H1 (cell line): Measurements from ENCODE around the gene UBR3. TPM values are rescaled to one million over a fixed set of nuclear protein-coding genes. Genes with fewer than 3 reads are reported as not detected.

ENCODE experiments used
- CTCF ChIA-PET: fragments of 300-600 bp; sonication (Branson Sonifier 250); formaldehyde crosslinking; loops from one replicate; lab custom pipeline; 2021; ENCODE audit not compliant: partially characterized antibody; lab: Charles Lee
- POLR2A ChIA-PET: fragments of 300-600 bp; sonication (Branson Sonifier 250); formaldehyde crosslinking; loops from one replicate; lab custom pipeline; 2021; ENCODE audit warnings: inconsistent platforms; ENCODE audit not compliant: partially characterized antibody; lab: Charles Lee
- DNase-seq, 2 experiments: peaks; one replicate each; pipeline versions ENCODE4 v3.0.0 to v3.0.0-alpha.2; 2010 to 2022; ENCODE audit warnings: low spot score in 2 of 2, low read depth in 1 of 2, mixed read lengths in 1 of 2
- FAIRE-seq: peaks from 2 replicates; lab custom pipeline; 2011; peaks lifted over from hg19 to GRCh38; lab: Jason Lieb, UNC
- H2AFZ ChIP-seq: 2 replicates; pipeline ENCODE4 v1.8.1; 2012; ENCODE audit warnings: low read length, inconsistent platforms
- H2AK5ac ChIP-seq: 2 replicates; pipeline ENCODE4 v1.6.1; 2013; ENCODE audit warnings: low read depth, low read length
- H2BK120ac ChIP-seq: replicated peaks from 2 replicates; pipeline ENCODE3; 2013; ENCODE audit warnings: low read depth, low read length, inconsistent platforms
- H2BK12ac ChIP-seq: 2 replicates; pipeline ENCODE4 v1.6.1; 2013; ENCODE audit warnings: low read depth, low read length
- H2BK15ac ChIP-seq: 2 replicates; pipeline ENCODE4 v1.6.1; 2013; ENCODE audit warnings: low read length
- H2BK20ac ChIP-seq: 2 replicates; pipeline ENCODE4 v1.6.1; 2013; ENCODE audit warnings: low read length
- H2BK5ac ChIP-seq: 2 replicates; pipeline ENCODE4 v1.6.1; 2013; ENCODE audit warnings: low read depth, low read length
- H3K14ac ChIP-seq: 2 replicates; pipeline ENCODE4 v1.6.1; 2013; ENCODE audit warnings: inconsistent platforms; ENCODE audit not compliant: insufficient read length
- H3K18ac ChIP-seq: 2 replicates; pipeline ENCODE4 v1.6.1; 2013; ENCODE audit warnings: low read length; ENCODE audit errors: extremely low read depth
- H3K23ac ChIP-seq: 2 replicates; pipeline ENCODE4 v1.6.1; 2013; ENCODE audit warnings: inconsistent platforms; ENCODE audit not compliant: insufficient read length
- H3K23me2 ChIP-seq: 2 replicates; pipeline ENCODE4 v1.6.1; 2013; ENCODE audit warnings: low read depth, low read length
- H3K27ac ChIP-seq: 2 replicates; pipeline ENCODE4 v1.6.1; 2011; ENCODE audit warnings: low read depth, low read length, inconsistent platforms
- H3K27me3 ChIP-seq, 4 experiments: replicated peaks in 1 of 4; 1 replicate in 1 of 4; 2 replicates in 3 of 4; pipeline versions ENCODE4 v1.6.1 to v1.8.1; 2011 to 2013; ENCODE audit warnings: low read length in 3 of 4, mild to moderate bottlenecking in 3 of 4, inconsistent platforms in 2 of 4, mixed read lengths in 2 of 4, moderate library complexity in 1 of 4; ENCODE audit not compliant: control insufficient read depth in 3 of 4, insufficient read depth in 3 of 4; ENCODE audit errors: extremely low read depth in 1 of 4
- H3K36me3 ChIP-seq, 4 experiments: 2 replicates each; pipeline versions ENCODE4 v1.6.1 to v1.8.1; 2011 to 2013; ENCODE audit warnings: mild to moderate bottlenecking in 4 of 4, low read length in 3 of 4, moderate library complexity in 2 of 4, control low read depth in 1 of 4, inconsistent platforms in 1 of 4; ENCODE audit not compliant: insufficient read depth in 4 of 4, control insufficient read depth in 2 of 4
- H3K4ac ChIP-seq: replicated peaks from 2 replicates; pipeline ENCODE3; 2013; ENCODE audit warnings: low read length, low read depth, mixed read lengths, inconsistent platforms; ENCODE audit not compliant: insufficient read length
- H3K4me1 ChIP-seq, 4 experiments: replicated peaks in 1 of 4; 1 replicate in 1 of 4; 2 replicates in 3 of 4; pipeline versions ENCODE4 v1.6.1 to v1.8.1; 2011 to 2013; ENCODE audit warnings: low read length in 3 of 4, inconsistent platforms in 2 of 4, mixed read lengths in 1 of 4; ENCODE audit not compliant: insufficient read depth in 4 of 4, control insufficient read depth in 3 of 4
- H3K4me2 ChIP-seq, 2 experiments: 2 replicates each; pipeline versions ENCODE4 v1.6.1 to v1.8.1; 2011 to 2013; ENCODE audit warnings: low read depth in 2 of 2, low read length in 2 of 2, control low read depth in 1 of 2, inconsistent platforms in 1 of 2, mild to moderate bottlenecking in 1 of 2; ENCODE audit not compliant: insufficient read depth in 1 of 2
- H3K4me3 ChIP-seq, 4 experiments: fragments of 200-600, 300-600 bp in 1 of 4; sonication (generic), shearing (Covaris generic), sonication (Bioruptor Twin) in 1 of 4; 2 replicates each; pipeline versions ENCODE4 v1.5.1 to v1.8.1; 2011 to 2016; ENCODE audit warnings: low read length in 4 of 4, low read depth in 3 of 4, control low read depth in 2 of 4, inconsistent platforms in 2 of 4, mild to moderate bottlenecking in 2 of 4, mixed read lengths in 1 of 4, moderate library complexity in 1 of 4; ENCODE audit not compliant: insufficient read depth in 2 of 4; ENCODE audit errors: extremely low read depth in 1 of 4
- H3K56ac ChIP-seq: replicated peaks from 2 replicates; pipeline ENCODE3; 2013; ENCODE audit warnings: low read depth, mild to moderate bottlenecking, mixed read lengths, low read length, inconsistent platforms; ENCODE audit not compliant: insufficient read length
- H3K79me1 ChIP-seq: 2 replicates; pipeline ENCODE4 v1.6.1; 2013; ENCODE audit warnings: low read depth, low read length, control low read depth
- H3K79me2 ChIP-seq, 2 experiments: 2 replicates each; pipeline versions ENCODE4 v1.6.1 to v1.8.1; 2012 to 2013; ENCODE audit warnings: low read length in 2 of 2, mild to moderate bottlenecking in 2 of 2, inconsistent platforms in 1 of 2; ENCODE audit not compliant: insufficient read depth in 2 of 2, control insufficient read depth in 1 of 2
- H3K9ac ChIP-seq, 4 experiments: replicated peaks in 1 of 4; 1 replicate in 1 of 4; 2 replicates in 3 of 4; pipeline versions ENCODE4 v1.6.1 to v1.8.1; 2011 to 2013; ENCODE audit warnings: low read depth in 3 of 4, low read length in 3 of 4, control low read depth in 2 of 4, mild to moderate bottlenecking in 2 of 4, moderate library complexity in 2 of 4, inconsistent platforms in 1 of 4; ENCODE audit errors: extremely low read depth in 1 of 4
- H3K9me3 ChIP-seq, 2 experiments: 2 replicates each; pipeline versions ENCODE4 v1.6.1 to v1.8.1; 2012 to 2013; ENCODE audit warnings: mild to moderate bottlenecking in 2 of 2, moderate library complexity in 2 of 2, control low read depth in 1 of 2, inconsistent platforms in 1 of 2, low read depth in 1 of 2, low read length in 1 of 2, mixed read lengths in 1 of 2; ENCODE audit not compliant: insufficient read depth in 2 of 2
- H4K20me1 ChIP-seq, 2 experiments: replicated peaks in 1 of 2; 2 replicates each; pipeline versions ENCODE3 to v1.8.1; 2011 to 2013; ENCODE audit warnings: inconsistent platforms in 2 of 2, low read length in 2 of 2, mild to moderate bottlenecking in 1 of 2; ENCODE audit not compliant: insufficient read depth in 2 of 2, control insufficient read depth in 1 of 2
- H4K5ac ChIP-seq: 2 replicates; pipeline ENCODE4 v1.6.1; 2013; ENCODE audit warnings: low read length, low read depth, mixed read lengths, inconsistent platforms; ENCODE audit not compliant: insufficient read length
- H4K8ac ChIP-seq: 2 replicates; pipeline ENCODE4 v1.8.0; 2013; ENCODE audit warnings: mild to moderate bottlenecking, moderate library complexity, low read length, inconsistent platforms; ENCODE audit not compliant: insufficient read depth; ENCODE audit errors: extremely low read depth
- H4K91ac ChIP-seq: replicated peaks from 2 replicates; pipeline ENCODE3; 2013; ENCODE audit warnings: low read length, mixed read lengths, inconsistent platforms; ENCODE audit not compliant: insufficient read length
- CBX5 ChIP-seq: fragments of 300-800, 300-1000 bp; sonication (generic); IDR thresholded peaks from 2 replicates; pipeline ENCODE4 v1.7.1; 2016; ENCODE audit warnings: antibody characterized with exemption, low read length, low read depth
- CTCF ChIP-seq, 3 experiments: IDR thresholded peaks; 1 replicate in 2 of 3; 2 replicates in 1 of 3; pipeline versions ENCODE4 v1.5.1 to v1.6.1; 2011; ENCODE audit warnings: low read length in 3 of 3, mild to moderate bottlenecking in 3 of 3, inconsistent platforms in 2 of 3, low read depth in 1 of 3, moderate library complexity in 1 of 3; ENCODE audit not compliant: insufficient read depth in 1 of 3; ENCODE audit errors: control extremely low read depth in 1 of 3
- EZH2 ChIP-seq: fragments of 200-600 bp; sonication (generic); IDR thresholded peaks from 2 replicates; pipeline ENCODE4 v1.7.1; 2012; ENCODE audit warnings: low read depth, mild to moderate bottlenecking, moderate library complexity, low read length, inconsistent platforms; ENCODE audit not compliant: severe bottlenecking
- JUND ChIP-seq: IDR thresholded peaks from 2 replicates; pipeline ENCODE4 v1.6.1; 2011; ENCODE audit warnings: mild to moderate bottlenecking, improper control_type of control experiment, low read length
- KDM4A ChIP-seq: IDR thresholded peaks from one replicate; pipeline ENCODE4 v1.7.1; 2012; ENCODE audit warnings: low read depth, mild to moderate bottlenecking, moderate library complexity, low read length, inconsistent platforms; ENCODE audit not compliant: severe bottlenecking
- KDM5A ChIP-seq: fragments of 200-600 bp; IDR thresholded peaks from 2 replicates; pipeline ENCODE4 v1.7.1; 2012; ENCODE audit warnings: mild to moderate bottlenecking, low read length, inconsistent platforms, mixed read lengths
- MAFK ChIP-seq: IDR thresholded peaks from 2 replicates; pipeline ENCODE4 v1.6.1; 2012; ENCODE audit warnings: low read depth, mild to moderate bottlenecking, improper control_type of control experiment, low read length
- POLR2AphosphoS5 ChIP-seq: IDR thresholded peaks from 2 replicates; pipeline ENCODE4 v1.6.1; 2011; ENCODE audit warnings: low read depth, low read length
- SUZ12 ChIP-seq: fragments of 200-600 bp; sonication (generic); IDR thresholded peaks from 2 replicates; pipeline ENCODE4 v1.6.1; 2012; ENCODE audit warnings: mild to moderate bottlenecking, inconsistent platforms, low read length, moderate library complexity, mixed read lengths
- TCF12 ChIP-seq: IDR thresholded peaks from 2 replicates; pipeline ENCODE4 v1.6.1; 2011; ENCODE audit warnings: low read depth, mild to moderate bottlenecking, low read length
- polyA plus RNA-seq, 7 experiments: library from polyadenylated mRNA; depleted of rRNA in 3 of 7; stranded (reverse) in 5 of 7; unstranded in 2 of 7; fragments of >200 nt in 5 of 7; fragments of 200-250 nt in 2 of 7; gene quantifications; 1 replicate in 5 of 7; 2 replicates in 1 of 7; 4 replicates in 1 of 7; pipeline versions ENCODE4 v1.2.1 to v1.2.3, GENCODE V29; 2011 to 2013; ENCODE audit warnings: missing spikeins in 2 of 7, mixed read lengths in 2 of 7
- total RNA-seq: library from RNA; stranded (reverse); fragmentation: NEBNext Ultra II Directional; extraction: Animal tissue kit (Norgen Biotek cat#: 25700); gene quantifications from 2 replicates; pipeline ENCODE4 v1.2.1, GENCODE V29; 2021
- TF ChIP-seq, protein P1 (sequence below): IDR thresholded peaks from 2 replicates; pipeline ENCODE4 v1.6.1; 2012; ENCODE audit warnings: inconsistent platforms

The UBR3 gene
- total and polyA plus RNA-seq, 2 of the 8 experiments (the other 6 are each of a cell fraction or from before 2014, with no cell fraction given) = 3.7 to 17.7 TPM

DNA sequence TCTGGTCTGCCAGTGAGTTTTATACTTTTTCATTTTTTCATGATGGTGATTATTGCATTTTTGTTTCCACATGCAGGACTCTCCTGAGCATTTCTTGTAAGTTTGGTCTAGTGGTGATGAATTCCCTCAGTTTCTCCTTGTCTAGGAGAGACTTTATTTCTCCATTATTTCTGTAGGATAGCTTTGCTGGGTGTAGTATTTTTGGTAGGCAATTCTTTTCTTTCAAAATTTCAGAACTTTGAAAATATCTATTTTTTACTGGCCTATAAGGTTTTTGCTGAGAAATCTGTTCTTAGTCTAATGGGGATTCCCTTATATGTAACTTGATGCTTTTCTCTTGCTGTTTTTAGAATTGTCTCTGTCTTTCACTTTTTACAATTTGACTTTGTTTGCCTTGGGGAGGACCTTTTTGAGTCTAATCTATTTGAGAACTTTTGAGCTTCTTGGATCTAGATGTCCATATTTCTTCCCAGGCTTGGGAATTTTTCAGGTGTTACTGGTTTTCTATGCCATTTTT lies 149.1 kb downstream of the UBR3 start:
- H3K9ac ChIP-seq = no peak overlapping the region
- H2AFZ ChIP-seq = no peak overlapping the region
- H3K9me3 ChIP-seq = peaks cover 0 to 8% of the 10 kb centered on the region in 2 experiments; a peak in 1 of 4 replicates
- no peaks in the 10 kb centered on the region for H3K79me2 ChIP-seq
- H4K8ac ChIP-seq = no peak overlapping the region
- peaks cover 0 to 3% (median 0%) of the 10 kb centered on the region in 4 experiments; a peak in 3 of 8 replicates for H3K36me3 ChIP-seq
- no peak overlapping the region for H3K14ac ChIP-seq
- no peak overlapping the region for H3K4me3 ChIP-seq
- no peak for DNase-seq
- no peak overlapping the region for H2AK5ac ChIP-seq
- H3K56ac ChIP-seq = no peak overlapping the region
- no peak overlapping the region for H4K5ac ChIP-seq
- H4K20me1 ChIP-seq = no peaks in the 10 kb centered on the region
- no peak overlapping the region for H2BK12ac ChIP-seq
- no peak overlapping the region for H3K18ac ChIP-seq
- H2BK5ac ChIP-seq = no peak overlapping the region
- no peak overlapping the region for H2BK120ac ChIP-seq
- CTCF ChIA-PET = no interaction called here
- no peak overlapping the region for H3K4ac ChIP-seq
- H3K4me1 ChIP-seq = no peaks in the 10 kb centered on the region; a peak in 1 of 7 replicates
- H3K23ac ChIP-seq = no peak overlapping the region
- FAIRE-seq = no peak
- no peak overlapping the region for H2BK20ac ChIP-seq
- no peaks in the 10 kb centered on the region for H3K79me1 ChIP-seq
- POLR2A ChIA-PET = no interaction called here
- H4K91ac ChIP-seq = no peak overlapping the region
- H3K27ac ChIP-seq = no peak overlapping the region
- H3K23me2 ChIP-seq = no peaks in the 10 kb centered on the region
- H3K4me2 ChIP-seq = no peak overlapping the region
- no peaks in the 10 kb centered on the region for H3K27me3 ChIP-seq
- no peak overlapping the region for H2BK15ac ChIP-seq
- no peak for TF ChIP-seq SUZ12
- no peak for TF ChIP-seq EZH2
- TF ChIP-seq KDM4A = no peak
- TF ChIP-seq TCF12 = no peak
- no peak for TF ChIP-seq JUND
- TF ChIP-seq MAFK = no peak
- no peak for TF ChIP-seq CTCF (IDR thresholded peaks at IDR 0.05; ENCODE audit: control extremely low read depth in 1 of 3, insufficient read depth in 1 of 3, low read depth in 1 of 3, low read length in 3 of 3)
- TF ChIP-seq, protein P1, sequence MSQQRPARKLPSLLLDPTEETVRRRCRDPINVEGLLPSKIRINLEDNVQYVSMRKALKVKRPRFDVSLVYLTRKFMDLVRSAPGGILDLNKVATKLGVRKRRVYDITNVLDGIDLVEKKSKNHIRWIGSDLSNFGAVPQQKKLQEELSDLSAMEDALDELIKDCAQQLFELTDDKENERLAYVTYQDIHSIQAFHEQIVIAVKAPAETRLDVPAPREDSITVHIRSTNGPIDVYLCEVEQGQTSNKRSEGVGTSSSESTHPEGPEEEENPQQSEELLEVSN = no peak
- no peak for TF ChIP-seq POLR2AphosphoS5
- no peak for TF ChIP-seq CBX5
- TF ChIP-seq KDM5A = no peak
